ENCODE data around the gene METTL2A.
"Not testable (repeated sequence)": the region's sequence is repeated elsewhere in the genome, so short reads cannot be mapped to it uniquely, and the experiment has no call there.

The METTL2A gene, protein sequence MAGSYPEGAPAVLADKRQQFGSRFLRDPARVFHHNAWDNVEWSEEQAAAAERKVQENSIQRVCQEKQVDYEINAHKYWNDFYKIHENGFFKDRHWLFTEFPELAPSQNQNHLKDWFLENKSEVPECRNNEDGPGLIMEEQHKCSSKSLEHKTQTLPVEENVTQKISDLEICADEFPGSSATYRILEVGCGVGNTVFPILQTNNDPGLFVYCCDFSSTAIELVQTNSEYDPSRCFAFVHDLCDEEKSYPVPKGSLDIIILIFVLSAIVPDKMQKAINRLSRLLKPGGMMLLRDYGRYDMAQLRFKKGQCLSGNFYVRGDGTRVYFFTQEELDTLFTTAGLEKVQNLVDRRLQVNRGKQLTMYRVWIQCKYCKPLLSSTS

DNA sequence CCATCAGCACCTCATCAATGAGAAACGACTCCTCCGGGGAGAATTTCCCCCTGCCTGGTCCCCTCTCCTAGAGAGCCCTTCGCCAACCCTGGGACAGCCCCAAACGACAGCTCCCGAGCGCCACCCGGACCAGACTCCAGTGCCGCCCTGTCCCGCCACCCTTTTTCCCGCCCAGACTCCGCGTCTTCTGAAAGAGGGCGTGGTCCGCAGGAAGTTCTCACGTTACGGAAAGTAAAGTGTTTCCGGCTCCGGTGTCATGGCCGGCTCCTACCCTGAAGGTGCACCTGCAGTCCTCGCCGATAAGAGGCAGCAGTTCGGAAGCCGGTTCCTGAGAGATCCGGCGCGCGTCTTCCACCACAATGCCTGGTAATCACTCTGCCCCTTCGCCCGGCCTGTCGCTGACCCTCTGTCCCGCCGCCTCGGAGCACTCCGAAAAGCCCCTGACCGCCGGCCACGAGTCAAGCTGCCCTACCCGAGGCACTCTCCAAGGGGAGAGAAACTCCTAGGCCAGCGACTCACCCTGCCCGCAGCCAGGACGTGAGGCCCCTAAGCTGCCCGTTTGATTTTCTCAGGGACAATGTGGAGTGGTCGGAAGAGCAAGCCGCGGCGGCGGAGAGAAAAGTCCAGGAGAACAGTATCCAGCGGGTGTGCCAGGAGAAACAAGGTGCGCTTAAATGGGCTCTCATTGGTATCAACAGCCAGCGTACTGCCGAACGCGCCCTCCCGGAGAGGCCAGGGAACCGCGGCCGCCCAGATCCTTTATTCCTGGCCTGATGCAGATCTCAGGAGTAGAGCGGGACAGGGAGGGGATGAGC lies at the start of gene METTL2A:
TSS of gene METTL2A (plus strand) at position 251 of the 815 bp plus-strand sequence. CDS start at position 257, 6 bp downstream.
- DNase-seq (ENCODE audit: insufficient read length, low spot score): peak; percentile 85
- FAIRE-seq: peak; percentile 83

DNA sequence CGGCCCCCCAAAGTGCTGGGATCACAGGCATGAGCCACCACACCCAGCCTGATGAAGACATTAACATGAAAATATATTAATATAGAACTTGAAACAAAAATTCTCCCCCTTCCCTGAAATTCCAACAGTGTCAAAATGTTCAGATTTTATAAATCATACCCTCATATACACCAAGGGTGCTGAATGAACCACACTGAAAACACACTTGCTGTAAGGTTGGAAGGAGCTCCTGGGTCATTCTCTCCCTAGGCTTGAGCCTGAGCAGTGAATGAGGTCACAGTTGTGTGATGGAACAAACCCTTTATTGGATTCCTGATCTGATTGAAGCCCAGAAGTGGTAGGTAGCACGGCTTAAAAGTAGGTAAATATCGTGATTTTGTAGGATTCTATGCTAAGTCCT lies 43.4 kb upstream of the METTL2A start, which contains the start of gene EFCAB3:
TSS of gene EFCAB3 (plus strand) at position 301 of the 400 bp plus-strand sequence. CDS start 2,427 bp downstream, outside the sequence.
- DNase-seq (ENCODE audit: insufficient read length, low spot score) (no peak), FAIRE-seq (no peak)

DNA sequence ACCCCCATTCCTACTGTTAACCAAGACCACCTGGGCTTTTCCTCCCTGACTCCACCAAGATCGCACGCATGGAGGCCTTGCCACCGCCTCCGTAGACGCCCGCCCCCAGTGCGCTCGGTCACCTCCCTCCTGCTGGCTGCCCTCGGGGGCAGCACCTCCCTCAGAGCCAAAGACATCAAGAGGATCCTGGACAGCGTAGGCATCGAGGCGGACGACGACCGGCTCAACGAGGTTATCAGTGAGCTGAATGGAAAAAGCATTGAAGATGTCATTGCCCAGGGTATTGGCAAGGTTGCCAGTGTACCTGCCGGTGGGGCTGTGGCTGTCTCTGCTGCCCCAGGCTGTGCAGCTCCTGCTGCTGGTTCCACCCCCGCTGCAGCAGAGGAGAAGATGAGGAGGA lies 42.1 kb upstream of the METTL2A start:
- peak; percentile 59 for FAIRE-seq
- no peak for DNase-seq (ENCODE audit: insufficient read length, low spot score)

DNA sequence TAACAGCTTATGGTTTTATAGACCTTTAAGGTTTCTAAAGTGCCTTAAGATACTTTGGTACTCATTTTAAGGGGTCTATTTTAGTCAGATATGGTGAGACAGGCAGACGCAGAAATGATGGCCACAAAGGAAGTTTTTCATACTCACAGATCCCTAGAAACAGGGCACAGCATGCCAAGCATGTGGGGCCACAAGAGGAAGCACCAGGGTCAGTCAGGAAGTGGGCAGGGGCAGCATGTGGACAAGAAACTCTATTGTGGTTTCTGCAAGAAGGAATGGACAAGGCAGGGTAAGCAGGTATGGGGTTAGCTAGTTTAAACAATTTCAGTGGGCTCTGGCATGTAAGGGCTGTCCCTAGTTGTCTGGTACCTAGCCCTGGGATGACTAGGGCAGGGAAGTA lies 34.8 kb upstream of the METTL2A start:
- FAIRE-seq: no peak
- no peak for DNase-seq (ENCODE audit: insufficient read length, low spot score)

DNA sequence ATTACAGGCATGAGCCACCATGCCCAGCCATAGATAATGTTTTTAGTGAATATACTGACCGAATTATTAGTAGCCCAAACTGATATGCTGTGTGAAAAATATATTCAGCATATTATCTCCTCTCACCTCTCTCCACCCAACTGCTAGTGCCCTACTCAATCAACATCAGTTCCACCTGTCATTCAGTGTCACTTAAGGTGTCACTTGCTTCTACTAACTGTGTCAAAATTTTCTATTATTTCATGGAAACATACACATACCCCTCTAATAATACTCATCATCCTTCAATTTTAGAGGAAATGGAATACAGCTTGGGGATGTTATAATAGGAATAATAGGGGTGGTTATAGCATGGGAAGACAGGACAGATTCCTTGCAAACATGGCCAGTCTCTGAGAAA lies 30.8 kb upstream of the METTL2A start:
- FAIRE-seq (no peak), DNase-seq (ENCODE audit: insufficient read length, low spot score) (no peak)

DNA sequence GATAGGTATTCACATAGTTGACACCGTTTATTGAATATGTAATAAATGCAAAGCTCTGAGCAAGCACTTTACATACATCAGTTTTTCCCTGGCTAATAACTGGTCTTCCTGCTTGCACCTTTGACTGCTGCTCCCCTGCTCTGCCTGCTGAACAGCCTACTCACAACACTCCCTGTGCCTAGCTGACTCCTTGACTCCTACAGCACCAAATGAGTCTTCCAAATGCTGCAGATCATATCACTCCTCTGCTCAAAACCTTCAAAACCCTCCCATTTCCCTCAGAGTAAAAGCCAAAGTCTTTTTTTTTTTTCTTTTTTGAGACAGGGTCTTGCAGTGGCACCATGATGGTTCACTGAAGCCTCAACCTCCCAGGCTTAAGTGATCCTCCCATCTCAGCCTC lies 24.8 kb upstream of the METTL2A start:
- DNase-seq (ENCODE audit: insufficient read length, low spot score) (no peak), FAIRE-seq (peak; percentile 57)

DNA sequence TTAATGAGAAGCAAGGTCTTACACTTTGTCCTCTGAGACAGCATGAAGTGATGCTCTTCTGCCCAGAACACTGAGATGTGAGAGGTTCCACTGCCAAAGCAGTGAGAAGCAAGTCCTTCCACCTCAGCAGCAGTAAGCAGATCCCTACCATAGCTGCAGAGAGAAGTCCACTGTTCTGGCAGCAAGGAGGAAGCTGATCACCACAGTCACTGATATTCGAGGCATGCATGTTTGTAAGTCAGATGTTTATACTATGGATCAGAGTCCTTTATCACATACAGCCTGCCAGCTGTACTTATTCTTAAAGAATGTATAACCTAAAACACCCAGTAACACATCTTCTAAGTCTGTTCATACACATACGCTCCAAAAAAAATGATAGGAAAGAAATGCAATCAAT lies 18.2 kb upstream of the METTL2A start:
- FAIRE-seq (peak; percentile 75), DNase-seq (ENCODE audit: insufficient read length, low spot score) (no peak)

DNA sequence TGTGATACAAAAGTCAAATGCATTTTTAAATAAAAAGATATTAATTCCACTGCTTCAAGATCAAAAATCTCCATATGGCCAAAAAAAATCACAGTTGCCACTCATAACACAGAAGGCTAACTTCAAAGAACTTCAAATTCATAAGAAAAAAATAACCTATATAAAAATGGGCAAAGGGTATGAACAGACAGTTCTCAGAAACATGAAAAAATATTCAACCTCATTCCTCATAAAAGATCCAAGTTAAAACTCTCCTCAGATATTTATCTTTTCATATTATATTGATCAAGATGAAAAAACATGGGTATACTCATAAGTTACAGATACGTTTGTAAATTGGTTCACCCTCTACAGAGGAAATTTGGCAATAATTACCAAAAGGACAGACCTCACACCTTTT lies 10.6 kb upstream of the METTL2A start:
- DNase-seq (ENCODE audit: insufficient read length, low spot score); FAIRE-seq: not testable (repeated sequence)

DNA sequence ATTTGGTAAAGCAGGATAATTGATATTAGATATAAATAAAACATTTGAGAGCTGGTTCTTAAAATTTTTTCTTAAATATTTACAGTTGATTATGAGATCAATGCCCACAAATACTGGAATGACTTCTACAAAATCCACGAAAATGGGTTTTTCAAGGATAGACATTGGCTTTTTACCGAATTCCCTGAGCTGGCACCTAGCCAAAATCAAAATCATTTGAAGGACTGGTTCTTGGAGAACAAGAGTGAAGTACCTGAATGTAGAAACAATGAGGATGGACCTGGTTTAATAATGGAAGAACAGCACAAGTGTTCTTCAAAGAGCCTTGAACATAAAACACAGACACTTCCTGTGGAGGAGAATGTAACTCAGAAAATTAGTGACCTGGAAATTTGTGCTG lies 2.5 kb downstream of the METTL2A start:
- not testable (repeated sequence) for DNase-seq (ENCODE audit: insufficient read length, low spot score); FAIRE-seq

DNA sequence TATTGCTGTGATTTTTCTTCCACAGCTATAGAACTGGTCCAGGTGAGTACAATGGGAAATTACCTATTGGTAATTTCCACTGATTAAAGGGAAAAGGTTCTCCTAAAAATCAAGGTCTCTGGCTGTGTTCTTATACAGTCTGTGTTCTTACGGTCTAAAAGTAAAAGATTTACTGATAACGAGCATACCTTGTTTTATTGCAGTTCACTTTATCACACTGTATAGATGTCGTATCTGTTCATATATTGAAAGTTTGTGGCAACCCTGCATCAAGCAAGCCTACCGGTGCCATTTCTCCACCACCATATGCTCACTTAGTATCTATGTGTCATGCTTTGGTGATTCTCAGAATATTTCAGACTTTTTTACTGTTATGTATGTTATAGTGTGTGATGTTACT lies 11.6 kb downstream of the METTL2A start:
- DNase-seq (ENCODE audit: insufficient read length, low spot score): not testable (repeated sequence)

DNA sequence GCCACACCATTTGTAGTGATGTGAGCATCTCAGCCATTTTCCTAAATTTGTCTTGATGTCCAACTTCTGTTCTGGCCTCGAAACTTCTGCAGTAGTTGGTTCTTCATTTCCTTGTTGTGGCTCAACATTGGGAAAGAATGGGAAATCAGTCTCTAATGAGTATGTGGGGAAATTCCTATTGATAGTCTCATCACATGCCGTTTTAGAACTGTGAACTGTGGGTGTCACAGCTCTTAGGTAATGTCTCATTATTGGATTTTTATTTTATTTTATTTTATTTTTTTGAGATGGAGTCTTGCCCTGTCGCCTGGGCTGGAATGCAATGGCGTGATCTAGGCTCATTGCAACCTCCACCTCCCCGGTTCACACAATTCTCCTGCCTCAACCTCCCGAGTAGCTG lies 17.5 kb downstream of the METTL2A start:
- DNase-seq (ENCODE audit: insufficient read length, low spot score); FAIRE-seq: not testable (repeated sequence)

More for the DNA sequence above, 11.6 kb downstream of the METTL2A start:
- not testable (repeated sequence) for FAIRE-seq

DNA sequence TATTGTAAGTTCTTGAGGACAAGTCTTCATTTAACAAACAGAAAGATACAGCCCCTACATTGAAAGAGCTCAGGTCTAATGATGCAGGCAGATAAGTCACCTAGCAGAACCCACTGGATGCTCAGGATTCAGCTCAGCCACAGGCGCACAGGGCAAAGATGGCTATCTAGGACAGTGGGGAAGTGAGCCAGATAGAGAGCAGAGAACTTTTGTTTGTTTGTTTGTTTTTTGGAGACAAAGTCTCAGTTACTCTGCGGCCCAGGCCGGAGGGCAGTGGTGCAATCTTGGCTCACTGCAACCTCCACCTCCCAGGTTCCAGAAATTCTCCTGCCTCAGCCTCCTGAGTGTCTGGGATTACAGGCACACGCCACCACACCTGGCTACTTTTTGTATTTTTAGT lies 20.4 kb downstream of the METTL2A start:
- FAIRE-seq (no peak), DNase-seq (ENCODE audit: insufficient read length, low spot score) (no peak)

DNA sequence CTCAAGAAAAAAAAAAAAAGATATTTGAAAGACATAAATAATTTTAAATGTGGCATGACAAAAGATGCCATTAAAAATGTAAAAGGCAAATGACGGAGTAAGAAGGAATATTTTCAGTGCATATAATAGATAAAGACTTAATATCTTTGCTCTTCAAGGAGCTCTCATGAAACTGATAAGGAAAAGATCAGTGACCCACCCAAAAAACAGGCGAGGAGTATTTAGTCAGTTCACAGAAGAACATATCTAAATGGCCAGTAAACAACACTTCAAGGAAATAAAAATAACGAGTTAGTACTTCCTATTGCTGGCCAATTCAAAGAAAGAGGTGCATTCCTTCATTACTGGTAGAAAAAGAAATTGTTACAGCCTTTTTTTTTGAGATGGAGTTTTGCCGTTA lies 22.1 kb downstream of the METTL2A start:
- not testable (repeated sequence) for FAIRE-seq; DNase-seq (ENCODE audit: insufficient read length, low spot score)

DNA sequence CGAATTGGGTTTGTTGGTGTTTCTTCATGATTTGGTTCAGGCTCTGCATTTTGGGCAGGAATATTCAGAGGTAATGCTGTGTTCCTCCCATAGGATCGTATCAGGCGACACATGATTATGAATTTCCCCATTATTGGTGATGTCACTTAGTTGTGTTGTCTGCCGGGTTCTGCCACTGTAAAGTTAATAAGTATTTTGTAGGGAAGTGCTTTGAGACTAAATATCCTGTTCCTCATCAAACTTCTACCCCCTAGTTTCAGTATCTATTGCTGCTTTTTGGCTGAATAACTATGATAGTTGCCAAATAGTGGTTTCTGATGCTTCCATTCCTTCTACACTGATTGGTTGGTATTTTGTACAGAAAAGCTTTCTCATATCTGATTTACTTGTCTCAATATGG lies 28.5 kb downstream of the METTL2A start:
- peak; percentile 13 for FAIRE-seq
- DNase-seq (ENCODE audit: insufficient read length, low spot score): not testable (repeated sequence)

DNA sequence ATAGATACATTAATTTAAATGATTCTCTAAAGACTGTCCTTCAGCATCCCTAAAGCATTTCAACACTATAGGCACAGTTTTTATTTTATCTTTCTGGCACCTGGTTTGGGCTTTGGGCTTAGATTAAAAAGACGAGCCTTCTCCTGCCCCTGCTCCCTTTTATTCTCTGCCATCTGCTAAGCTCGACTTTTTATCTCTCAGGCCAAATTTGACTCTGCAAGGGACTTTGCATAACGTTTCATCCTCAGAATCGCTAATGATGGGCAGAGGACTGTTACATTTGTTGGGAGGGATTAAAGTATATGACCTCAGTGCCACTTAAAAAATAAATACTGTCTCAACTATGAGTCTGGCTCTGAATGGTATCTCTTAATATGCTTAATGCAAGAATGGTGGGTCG lies 29.3 kb downstream of the METTL2A start:
- DNase-seq (ENCODE audit: insufficient read length, low spot score); FAIRE-seq: not testable (repeated sequence)

DNA sequence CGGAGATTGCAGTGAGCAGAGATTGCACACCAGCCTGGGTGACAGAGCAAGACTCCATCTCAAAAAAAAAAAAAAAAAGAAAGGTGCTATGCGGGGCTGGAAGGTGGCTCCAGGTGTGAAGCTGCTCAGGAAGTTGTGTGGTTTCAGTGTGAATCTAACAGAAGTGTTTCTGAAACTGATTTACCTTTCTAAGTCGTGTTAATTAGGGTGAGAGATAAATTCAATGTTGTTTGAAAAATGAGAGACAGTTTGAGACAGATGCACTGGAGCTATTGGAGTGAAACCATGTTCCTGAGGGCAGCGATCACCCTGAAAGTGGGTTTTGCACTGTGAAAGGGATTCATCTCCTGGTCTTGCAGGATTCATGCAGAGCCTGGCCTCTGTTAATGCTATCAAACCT lies 30.0 kb downstream of the METTL2A start:
- not testable (repeated sequence) for DNase-seq (ENCODE audit: insufficient read length, low spot score); FAIRE-seq

DNA sequence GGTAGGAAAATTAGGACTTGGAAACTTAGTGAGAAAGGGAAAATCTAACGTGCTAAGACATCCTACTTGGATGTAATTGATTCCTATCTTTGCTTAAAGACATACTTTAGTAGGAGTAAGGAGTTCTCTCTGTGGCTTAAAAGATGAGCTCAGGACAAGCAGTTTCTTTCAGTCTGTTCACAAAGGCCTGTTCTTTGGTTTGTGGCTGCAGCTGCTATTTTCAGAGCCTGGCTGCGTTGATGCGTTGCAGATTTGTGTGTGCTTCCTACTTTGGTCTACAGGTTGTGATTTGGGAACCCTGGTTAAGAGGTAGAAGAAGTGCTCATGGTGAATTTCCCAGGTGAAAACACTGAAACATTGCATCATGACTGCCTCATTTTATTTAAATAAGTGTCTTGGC lies 30.4 kb downstream of the METTL2A start:
- FAIRE-seq; DNase-seq (ENCODE audit: insufficient read length, low spot score): not testable (repeated sequence)

DNA sequence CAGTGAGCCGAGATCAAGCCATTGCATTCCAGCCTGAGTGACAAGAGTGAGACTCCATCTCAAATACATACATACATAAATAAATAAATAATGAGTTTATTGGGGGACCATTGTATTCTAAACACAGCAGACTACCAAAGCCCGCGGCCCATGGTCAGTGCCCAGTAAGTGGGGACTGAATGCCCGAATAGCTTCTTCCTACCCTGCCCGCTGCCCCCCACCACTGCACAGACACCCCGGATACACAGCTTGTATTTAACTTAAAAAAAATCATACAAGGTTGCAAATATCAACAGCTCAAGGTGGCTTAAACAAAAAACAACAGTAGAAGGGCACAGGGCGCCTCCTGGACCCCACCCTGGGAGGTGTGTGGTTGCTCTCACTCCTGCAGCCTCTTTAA lies 32.3 kb downstream of the METTL2A start:
- DNase-seq (ENCODE audit: insufficient read length, low spot score): no peak
- no peak for FAIRE-seq

DNA sequence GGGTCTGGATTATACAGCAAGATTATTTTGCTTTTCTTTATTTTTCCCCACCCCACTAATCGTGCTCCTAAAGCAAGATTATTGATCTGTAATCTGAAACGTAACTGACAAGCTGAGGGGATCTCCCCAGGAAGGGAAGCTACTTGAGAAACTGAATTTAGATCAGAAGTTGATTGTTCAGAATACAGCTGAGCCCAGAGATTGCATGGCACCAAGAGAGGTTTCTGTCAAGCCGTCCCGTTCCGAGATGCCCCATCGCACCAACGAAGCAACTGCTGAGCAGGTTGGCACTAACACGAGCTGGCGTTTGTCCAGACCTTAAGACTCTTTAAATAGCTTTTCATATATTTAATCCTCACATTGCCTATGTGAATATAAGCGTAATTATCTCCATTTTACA lies 34.8 kb downstream of the METTL2A start:
- FAIRE-seq: not testable (repeated sequence)

DNA sequence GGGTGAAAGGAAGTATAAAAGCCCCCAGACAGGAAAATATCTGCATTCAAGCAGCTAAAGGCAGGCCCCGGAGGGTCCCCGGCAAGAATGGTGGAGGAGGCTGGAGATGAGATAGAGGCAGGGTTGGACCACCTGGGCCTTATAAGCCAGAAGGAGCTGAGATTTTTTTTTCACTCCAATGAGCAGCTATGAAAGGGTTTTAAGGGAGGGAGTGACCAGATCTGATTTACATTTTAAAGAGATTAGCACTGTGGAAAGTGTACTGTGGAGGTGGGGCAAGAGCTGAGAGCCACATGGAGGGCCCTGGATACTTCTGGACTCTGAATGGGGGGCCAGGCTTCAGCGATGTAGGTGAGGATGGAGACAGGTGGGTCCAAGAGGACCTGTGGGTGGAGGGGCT lies 40.7 kb downstream of the METTL2A start:
- not testable (repeated sequence) for FAIRE-seq; DNase-seq (ENCODE audit: insufficient read length, low spot score)

More for the DNA sequence above, 34.8 kb downstream of the METTL2A start:
- DNase-seq (ENCODE audit: insufficient read length, low spot score): not testable (repeated sequence)

DNA sequence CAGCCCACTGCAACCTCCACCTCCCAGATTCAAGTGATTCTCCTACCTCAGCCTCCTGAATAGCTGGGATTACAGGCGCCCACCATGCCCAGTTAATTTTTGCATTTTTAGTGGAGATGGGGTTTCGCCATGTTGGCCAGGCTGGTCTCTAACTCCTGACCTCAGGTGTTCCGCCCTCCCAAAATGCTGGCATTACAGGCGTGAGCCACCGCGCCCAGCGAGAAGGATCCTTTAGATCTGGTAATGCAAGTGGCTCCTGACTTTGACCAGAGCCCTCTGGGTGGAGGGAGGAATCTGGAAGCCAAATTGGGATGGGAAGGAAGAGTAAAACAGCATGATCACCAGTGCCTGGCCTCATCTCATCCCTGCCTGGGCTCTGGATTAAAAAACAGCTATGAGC lies 41.6 kb downstream of the METTL2A start:
- not testable (repeated sequence) for DNase-seq (ENCODE audit: insufficient read length, low spot score); FAIRE-seq

Data from HTR-8/SVneo (cell line).